Glutamatergic neuron (in vitro differentiated cells): ENCODE results near the gene TYW1. TPM values are rescaled to one million over a fixed set of nuclear protein-coding genes. Genes with fewer than 3 reads are reported as not detected.
A peak's percentile ranks its signal among the peaks of the same experiment; 100 is the strongest.
"Not testable (repeated sequence)": the region's sequence is repeated elsewhere in the genome, so short reads cannot be mapped to it uniquely, and the experiment has no call there.

Experiments
- DNase-seq: peaks from one replicate; pipeline ENCODE4 v3.0.0; 2022
- H3K27ac Mint-ChIP-seq: one replicate; pipeline ENCODE4 v1.8.0; 2020; ENCODE audit warnings: mild to moderate bottlenecking, mixed read lengths, inconsistent platforms; ENCODE audit not compliant: unreplicated experiment
- H3K27me3 Mint-ChIP-seq: one replicate; pipeline ENCODE4 v1.8.0; 2020; ENCODE audit warnings: mild to moderate bottlenecking, moderate library complexity, mixed read lengths, inconsistent platforms; ENCODE audit not compliant: unreplicated experiment
- H3K36me3 Mint-ChIP-seq: one replicate; pipeline ENCODE4 v1.8.0; 2020; ENCODE audit warnings: mild to moderate bottlenecking, mixed read lengths, inconsistent platforms; ENCODE audit not compliant: unreplicated experiment
- H3K4me1 Mint-ChIP-seq: one replicate; pipeline ENCODE4 v1.8.0; 2020; ENCODE audit warnings: mild to moderate bottlenecking, low read depth, mixed read lengths, inconsistent platforms; ENCODE audit not compliant: unreplicated experiment
- H3K4me3 Mint-ChIP-seq: one replicate; pipeline ENCODE4 v1.8.0; 2020; ENCODE audit warnings: mild to moderate bottlenecking, mixed read lengths, inconsistent platforms; ENCODE audit not compliant: unreplicated experiment
- H3K9me3 Mint-ChIP-seq: one replicate; pipeline ENCODE4 v1.8.0; 2020; ENCODE audit warnings: mild to moderate bottlenecking, moderate library complexity, mixed read lengths, inconsistent platforms; ENCODE audit not compliant: unreplicated experiment
- long read RNA-seq: library from polyadenylated mRNA; unstranded; transcript quantifications from one replicate; pipeline ENCODE4 v2.0.0, GENCODE V29; 2020; ENCODE audit not compliant: unreplicated experiment
- total RNA-seq: library from RNA; stranded (reverse); fragmentation: NEBNext Ultra II Directional; extraction: Animal tissue kit (Norgen Biotek cat#: 25700); gene quantifications from one replicate; pipeline ENCODE4 v1.2.1, GENCODE V29; 2021; ENCODE audit not compliant: unreplicated experiment
- TF ChIP-seq, protein P1 (sequence below): fragments of 200-600 bp; sonication (generic); IDR thresholded peaks from one replicate; pipeline ENCODE4 v1.5.0; 2021; ENCODE audit not compliant: partially characterized antibody, unreplicated experiment

The TYW1 gene, protein sequence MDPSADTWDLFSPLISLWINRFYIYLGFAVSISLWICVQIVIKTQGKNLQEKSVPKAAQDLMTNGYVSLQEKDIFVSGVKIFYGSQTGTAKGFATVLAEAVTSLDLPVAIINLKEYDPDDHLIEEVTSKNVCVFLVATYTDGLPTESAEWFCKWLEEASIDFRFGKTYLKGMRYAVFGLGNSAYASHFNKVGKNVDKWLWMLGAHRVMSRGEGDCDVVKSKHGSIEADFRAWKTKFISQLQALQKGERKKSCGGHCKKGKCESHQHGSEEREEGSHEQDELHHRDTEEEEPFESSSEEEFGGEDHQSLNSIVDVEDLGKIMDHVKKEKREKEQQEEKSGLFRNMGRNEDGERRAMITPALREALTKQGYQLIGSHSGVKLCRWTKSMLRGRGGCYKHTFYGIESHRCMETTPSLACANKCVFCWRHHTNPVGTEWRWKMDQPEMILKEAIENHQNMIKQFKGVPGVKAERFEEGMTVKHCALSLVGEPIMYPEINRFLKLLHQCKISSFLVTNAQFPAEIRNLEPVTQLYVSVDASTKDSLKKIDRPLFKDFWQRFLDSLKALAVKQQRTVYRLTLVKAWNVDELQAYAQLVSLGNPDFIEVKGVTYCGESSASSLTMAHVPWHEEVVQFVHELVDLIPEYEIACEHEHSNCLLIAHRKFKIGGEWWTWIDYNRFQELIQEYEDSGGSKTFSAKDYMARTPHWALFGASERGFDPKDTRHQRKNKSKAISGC
- total RNA-seq, result 17.7 TPM
- long read RNA-seq, partial matches to known transcripts, result 5 of 9 reads
- long read RNA-seq, other reads (novel, unspliced or antisense), result 1 of 9 reads

DNA sequence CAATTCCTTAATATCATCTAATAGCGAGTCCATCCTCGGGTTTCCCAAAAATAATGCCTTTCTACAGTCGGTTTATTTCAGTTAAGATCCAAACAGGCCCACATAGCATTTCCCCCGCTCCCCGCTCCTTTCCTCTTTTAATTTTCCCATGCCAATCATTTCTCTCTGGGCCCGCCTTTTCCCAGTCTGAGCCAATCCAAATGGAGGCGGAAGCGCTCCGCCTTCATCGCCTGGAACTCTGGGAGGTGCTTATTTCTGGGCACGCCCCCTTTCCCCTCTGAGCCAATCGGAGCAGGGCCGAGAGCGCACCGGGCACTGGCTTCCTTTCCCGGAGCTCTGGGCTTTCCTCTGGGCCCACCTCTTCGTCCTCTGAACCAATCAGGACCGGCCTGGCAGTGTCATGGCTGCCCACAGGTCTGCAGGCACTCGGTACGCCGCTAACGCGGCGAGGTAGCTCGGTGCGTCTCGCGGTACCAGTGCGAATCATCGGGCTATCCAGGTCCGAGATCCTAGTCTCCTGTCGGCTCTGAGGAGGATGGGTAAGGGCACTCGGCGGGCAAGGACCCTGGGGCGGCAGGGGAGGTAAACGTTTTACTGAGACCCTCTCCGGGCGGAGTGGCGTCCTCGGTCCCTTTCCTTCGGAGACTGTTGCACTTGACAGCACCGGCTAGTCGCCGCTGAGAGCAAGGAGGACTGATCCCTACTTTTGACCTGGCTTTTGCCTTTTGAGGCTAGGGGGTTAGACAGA, at the start of gene TYW1:
Gene TYW1, plus strand, starts transcription at position 390 of the 748 bp plus-strand sequence. Its CDS starts 146 bp downstream, at position 536.
- H3K36me3 Mint-ChIP-seq, H3K4me1 Mint-ChIP-seq: not testable (repeated sequence)
- H3K4me3 Mint-ChIP-seq, result peak within 1 kb of the TSS; percentile 99

DNA sequence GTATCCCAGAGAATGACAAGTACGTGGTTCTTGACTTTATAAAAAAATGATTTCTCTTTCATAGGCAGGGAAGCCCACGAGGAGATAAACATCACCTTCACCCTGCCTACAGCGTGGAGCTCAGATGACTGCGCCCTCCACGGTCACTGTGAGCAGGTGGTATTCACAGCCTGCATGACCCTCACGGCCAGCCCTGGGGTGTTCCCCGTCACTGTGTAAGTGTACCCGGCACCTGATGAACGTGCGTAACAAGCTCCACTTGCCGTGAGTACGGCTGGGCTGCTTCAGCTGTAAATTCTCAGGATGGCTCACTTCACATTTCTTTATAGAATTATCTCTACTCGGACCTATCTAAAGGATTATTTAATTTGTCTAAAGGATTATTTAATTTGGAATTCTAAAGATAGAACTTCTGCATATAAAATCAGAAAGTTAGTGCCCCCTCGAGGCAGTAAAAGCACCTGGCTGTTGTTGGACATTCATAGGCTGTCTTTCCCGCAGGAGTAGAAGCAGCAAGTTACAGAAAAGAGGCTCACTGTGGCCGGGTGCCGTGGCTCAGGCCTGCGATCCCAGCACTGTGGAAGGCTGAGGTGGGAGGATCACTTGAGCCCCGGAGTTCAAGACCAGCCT, 48.0 kb upstream of the TYW1 start:
- TF ChIP-seq, protein P1, sequence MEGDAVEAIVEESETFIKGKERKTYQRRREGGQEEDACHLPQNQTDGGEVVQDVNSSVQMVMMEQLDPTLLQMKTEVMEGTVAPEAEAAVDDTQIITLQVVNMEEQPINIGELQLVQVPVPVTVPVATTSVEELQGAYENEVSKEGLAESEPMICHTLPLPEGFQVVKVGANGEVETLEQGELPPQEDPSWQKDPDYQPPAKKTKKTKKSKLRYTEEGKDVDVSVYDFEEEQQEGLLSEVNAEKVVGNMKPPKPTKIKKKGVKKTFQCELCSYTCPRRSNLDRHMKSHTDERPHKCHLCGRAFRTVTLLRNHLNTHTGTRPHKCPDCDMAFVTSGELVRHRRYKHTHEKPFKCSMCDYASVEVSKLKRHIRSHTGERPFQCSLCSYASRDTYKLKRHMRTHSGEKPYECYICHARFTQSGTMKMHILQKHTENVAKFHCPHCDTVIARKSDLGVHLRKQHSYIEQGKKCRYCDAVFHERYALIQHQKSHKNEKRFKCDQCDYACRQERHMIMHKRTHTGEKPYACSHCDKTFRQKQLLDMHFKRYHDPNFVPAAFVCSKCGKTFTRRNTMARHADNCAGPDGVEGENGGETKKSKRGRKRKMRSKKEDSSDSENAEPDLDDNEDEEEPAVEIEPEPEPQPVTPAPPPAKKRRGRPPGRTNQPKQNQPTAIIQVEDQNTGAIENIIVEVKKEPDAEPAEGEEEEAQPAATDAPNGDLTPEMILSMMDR, result no peak
- H3K27me3 Mint-ChIP-seq, result no peaks in the 10 kb centered on the region
- no peak overlapping the region for H3K27ac Mint-ChIP-seq
- H3K4me3 Mint-ChIP-seq, result no peak overlapping the region
- DNase-seq, result no peak
- no peaks in the 10 kb centered on the region for H3K4me1 Mint-ChIP-seq
- H3K9me3 Mint-ChIP-seq, result peaks cover 5% of the 10 kb centered on the region
- peaks cover 5% of the 10 kb centered on the region for H3K36me3 Mint-ChIP-seq

More for the DNA sequence above, at the start of gene TYW1:
- H3K9me3 Mint-ChIP-seq, H3K27me3 Mint-ChIP-seq: not testable (repeated sequence)
- peak within 1 kb of the TSS; percentile 95 for H3K27ac Mint-ChIP-seq
- DNase-seq, result peak; percentile 97

DNA sequence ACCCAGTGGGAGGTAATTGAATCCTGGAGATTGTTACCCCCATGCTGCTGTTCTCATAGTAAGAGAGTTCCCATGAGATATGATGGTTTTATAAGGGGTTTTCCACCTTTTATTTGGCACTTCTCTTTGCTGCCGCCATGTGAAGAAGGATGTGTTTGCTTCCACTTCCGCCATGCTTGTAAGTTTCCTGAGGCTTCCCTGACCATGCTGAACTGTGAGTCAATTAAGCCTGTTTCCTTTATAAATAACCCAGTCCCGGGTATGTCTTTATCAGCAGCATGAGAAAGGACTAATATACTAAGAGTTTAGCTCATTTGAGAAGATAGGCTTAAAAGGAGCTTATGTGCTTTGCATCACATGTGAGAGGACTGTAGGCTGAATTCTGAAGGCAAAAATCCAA, 46.3 kb upstream of the TYW1 start:
- H3K27me3 Mint-ChIP-seq, result no peaks in the 10 kb centered on the region
- TF ChIP-seq, protein P1, result no peak
- H3K4me3 Mint-ChIP-seq, result no peak overlapping the region
- H3K27ac Mint-ChIP-seq, result no peak overlapping the region
- peaks cover 5% of the 10 kb centered on the region for H3K36me3 Mint-ChIP-seq
- H3K9me3 Mint-ChIP-seq, result peaks cover 5% of the 10 kb centered on the region
- no peak for DNase-seq
- H3K4me1 Mint-ChIP-seq, result no peaks in the 10 kb centered on the region

DNA sequence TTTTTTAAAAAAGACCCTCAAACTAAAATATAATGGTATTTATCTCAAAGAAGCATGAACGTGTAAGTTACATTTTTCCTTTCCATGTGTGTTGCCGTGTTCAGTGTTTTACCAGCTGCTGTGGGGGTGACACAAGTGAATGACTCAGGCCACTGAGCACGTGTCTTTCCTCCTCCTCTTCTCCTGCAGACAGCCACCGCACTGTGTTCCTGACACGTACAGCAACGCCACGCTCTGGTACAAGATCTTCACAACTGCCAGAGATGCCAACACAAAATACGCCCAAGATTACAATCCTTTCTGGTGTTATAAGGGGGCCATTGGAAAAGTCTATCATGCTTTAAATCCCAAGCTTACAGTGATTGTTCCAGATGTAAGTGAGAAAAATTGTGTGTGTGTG, 45.9 kb upstream of the TYW1 start:
- Mint-ChIP-seq H3K36me3 (peaks cover 5% of the 10 kb centered on the region), H3K27ac (no peak overlapping the region), H3K4me3 (no peak overlapping the region), H3K27me3 (no peaks in the 10 kb centered on the region), H3K9me3 (peaks cover 5% of the 10 kb centered on the region), H3K4me1 (no peaks in the 10 kb centered on the region)
- no peak for DNase-seq
- TF ChIP-seq, protein P1, result no peak
